GM18520 (cell line): ENCODE measurements around the gene GSTM4.

ENCODE experiments used
- ATAC-seq: cut with Tn5 transposase; IDR thresholded peaks from one replicate; pipeline ENCODE4 v1.9.1; 2021; ENCODE audit not compliant: unreplicated experiment

GSTM4 gene

DNA sequence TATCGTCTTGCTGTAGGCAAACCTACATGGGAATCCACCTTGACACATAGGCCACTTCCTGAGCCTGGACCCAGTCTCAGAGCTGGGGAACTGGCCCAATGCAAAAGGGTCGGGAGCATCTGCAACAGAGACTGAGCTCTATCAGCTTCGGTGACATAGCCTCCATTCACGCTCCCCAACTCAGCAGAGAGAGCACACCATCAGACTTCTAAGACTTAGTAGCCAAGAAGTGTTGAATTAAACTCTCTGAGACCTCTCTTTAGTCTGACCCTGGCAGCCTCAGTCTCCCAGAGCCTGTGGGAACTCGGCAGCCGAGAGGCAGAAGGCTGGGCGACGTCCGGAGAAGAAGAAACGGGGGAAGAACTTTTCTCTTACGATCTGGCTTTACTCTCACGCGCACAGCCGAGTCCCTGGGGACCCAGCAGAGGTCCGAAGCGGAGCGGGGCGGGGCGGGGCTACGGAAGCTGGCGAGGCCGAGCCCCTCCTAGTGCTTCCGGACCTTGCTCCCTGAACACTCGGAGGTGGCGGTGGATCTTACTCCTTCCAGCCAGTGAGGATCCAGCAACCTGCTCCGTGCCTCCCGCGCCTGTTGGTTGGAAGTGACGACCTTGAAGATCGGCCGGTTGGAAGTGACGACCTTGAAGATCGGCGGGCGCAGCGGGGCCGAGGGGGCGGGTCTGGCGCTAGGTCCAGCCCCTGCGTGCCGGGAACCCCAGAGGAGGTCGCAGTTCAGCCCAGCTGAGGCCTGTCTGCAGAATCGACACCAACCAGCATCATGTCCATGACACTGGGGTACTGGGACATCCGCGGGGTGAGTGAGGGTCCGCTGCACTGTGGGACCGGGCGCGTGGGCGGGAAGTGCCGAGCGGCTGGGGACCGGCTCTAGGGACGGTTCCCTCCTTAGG lies at the start of gene GSTM4:
Gene GSTM4, plus strand, starts transcription at position 485 of the 905 bp plus-strand sequence. Its CDS starts 291 bp downstream, at position 776.
- peak; percentile 50 for ATAC-seq

DNA sequence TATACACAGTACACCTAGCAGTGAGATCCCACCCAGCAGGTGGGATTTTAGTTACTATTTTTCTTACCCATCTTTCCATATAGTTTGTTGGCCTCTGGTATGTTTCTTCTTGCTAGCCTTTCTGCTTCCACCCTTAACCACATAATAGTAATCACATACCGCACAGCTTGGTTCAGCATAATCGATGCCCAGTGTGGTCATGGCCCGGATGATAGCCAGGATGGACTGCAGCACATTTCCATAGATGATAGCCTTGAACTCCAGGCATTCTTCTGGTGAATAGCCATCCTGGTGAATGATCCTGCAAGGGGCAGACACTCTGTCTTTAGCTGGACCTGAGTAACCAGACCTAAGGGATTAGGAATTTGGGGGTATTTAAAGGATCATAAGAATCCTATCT lies 46.0 kb upstream of the GSTM4 start:
- no peak for ATAC-seq

DNA sequence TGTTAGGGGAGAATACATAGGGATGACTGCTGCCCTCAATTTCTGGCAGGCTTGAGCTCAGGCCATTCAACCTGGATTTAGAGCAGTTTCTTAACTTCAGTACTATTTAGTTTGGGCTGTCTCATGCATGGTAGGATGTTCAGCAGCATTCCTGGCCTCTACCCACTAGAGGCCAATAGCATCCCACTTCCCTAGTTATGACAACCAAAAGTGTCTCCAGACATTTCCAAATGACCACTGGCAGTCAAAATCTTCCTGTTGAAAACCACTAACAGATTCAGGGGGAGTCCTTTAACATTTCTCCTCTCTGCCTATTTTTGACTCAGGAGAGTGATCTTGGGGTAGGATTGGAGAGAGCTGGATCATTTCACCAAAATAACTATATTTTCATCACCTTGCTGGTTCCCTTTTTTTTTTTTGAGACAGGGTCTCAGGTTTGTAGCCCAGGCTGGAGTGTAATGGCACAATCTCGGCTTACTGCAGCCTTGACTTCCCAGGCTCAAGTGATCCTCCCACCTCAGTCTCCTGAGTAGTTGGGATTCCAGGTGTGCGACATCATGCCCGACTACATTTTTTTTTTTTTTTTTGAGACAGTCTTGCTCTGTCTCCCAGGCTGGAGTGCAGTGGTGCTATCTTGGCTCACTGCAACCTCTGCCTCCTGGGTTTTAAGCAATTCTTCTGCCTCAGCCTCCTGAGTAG lies 45.1 kb upstream of the GSTM4 start:
- no peak for ATAC-seq

DNA sequence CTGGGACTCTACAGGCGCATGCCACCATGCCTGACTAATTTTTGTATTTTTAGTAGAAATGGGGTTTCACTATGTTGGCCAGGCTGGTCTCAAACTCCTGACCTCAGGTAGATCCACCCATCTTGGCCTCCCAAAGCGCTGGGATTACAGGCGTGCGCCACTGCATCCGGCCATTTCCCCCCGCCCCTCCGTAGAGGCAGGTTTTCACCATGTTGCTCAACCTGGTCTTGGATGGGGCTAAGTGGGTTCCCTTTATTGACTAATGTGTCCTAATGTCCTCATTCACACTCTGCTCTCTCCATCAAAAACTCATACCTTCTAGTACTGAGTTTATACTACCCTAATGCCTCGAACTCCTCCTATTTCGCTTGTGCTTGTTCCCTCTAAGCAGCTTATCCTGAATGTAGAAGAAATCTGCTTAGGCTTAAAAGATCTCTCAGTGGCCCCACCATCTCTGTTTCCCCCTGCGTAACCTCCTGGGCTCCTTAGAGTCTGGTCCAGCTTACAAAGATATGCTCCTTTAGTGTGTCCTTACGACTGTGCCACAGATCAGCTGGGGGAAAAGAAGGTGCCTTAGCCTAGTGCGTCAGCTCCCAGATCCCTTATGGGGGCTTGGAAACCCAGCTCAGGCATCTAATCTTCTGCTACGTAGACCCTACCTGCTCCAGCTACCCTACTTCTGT lies 44.5 kb upstream of the GSTM4 start:
- no peak for ATAC-seq

DNA sequence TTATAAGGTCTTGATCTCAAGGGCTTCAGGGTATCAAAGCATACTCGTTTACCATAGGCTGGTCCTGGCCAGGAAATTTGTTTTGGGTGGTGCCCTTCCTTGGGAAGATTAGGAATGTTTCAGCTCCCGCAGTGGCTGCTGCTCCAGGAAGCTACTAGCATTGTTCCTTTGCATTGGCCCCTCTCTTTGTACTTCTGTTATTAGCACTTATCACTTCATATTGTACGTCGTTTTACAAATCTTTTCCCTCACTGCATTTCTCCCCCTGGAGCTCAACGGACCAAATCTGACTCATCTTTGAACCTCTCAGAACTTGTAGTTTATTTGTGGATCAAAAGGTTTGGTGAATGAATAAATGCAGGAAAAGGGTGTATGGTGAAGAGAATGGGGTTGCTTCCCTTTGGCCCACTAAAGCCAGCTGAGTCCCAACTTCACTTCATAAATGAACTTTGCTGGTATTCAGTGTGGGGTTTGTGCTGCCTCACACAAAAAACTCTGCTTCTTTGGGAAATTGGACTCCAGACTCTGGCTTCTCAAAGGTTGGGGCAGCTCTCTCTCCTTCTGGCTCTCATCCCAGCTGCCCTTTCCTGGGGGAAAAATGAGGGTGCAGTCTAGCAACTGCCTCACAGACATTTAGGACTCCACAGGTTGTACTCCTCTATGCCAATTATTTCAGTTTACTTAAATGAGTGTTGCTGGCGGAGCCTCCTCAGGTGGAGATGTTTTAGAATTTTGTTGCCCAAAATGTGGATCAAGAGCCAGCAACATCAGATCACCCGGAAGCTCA lies 42.3 kb upstream of the GSTM4 start:
- no peak for ATAC-seq

DNA sequence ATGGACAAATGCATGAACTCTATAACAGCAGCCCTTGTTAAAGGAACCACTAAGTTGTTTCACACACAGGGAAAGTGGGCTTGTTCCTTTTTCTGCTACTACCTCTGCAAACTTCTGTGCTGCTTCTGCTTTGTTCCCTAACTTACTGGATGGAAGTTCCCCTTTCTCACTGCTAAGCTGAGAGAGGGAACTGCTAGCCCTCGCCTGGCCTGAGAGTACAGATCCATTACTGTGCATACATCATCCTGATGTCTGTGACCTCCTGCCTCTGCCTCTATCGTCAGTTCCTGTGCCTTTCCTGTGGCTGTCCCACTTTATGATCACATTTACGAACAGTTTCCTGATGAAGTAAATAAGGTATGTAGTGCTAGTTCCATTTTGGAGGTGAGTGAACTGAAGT lies 40.0 kb upstream of the GSTM4 start:
- ATAC-seq = no peak

DNA sequence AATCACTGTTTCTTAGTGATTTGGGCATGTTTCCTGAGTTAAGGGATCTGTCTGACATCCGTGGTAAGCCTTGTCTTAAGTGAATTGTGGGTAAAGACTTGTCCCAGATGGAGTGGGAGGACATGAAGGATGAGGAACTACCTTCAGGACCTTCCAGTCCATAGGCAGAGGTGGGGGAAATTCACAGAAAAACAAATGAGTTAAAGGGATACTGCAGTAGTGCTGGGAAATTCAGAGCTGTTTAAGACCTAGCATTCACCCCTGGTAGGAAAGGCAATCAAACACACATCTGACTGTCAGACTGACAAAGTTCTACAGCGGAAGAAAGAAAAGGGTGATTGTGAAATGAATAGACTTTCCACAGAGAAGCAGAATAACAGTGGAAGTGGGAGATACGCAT lies 39.5 kb upstream of the GSTM4 start:
- ATAC-seq = no peak

DNA sequence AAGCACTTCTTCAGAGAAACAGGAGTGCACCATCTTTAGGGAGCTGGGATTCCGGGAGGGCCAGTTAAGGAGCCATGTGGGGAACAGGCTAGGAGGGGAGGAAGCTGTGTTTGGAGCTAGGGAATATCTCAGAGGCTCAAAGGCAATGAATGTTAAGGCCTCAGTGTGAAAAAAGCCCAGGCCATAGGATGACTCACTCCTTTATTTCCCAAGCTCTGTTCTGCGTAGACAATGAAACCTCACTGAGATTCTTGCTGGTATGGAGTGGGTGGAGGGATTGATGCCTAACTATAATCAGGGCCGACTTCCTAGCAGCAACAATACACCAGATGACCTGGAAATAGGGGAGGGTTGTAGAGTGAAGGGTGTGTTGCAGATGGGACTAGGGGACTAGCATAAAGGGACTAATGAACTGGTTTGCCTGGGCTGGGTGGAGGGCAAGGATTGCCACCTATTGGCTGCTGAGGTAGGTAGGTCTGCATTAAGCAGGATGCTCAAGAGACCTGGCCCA lies 38.6 kb upstream of the GSTM4 start:
- ATAC-seq = no peak

DNA sequence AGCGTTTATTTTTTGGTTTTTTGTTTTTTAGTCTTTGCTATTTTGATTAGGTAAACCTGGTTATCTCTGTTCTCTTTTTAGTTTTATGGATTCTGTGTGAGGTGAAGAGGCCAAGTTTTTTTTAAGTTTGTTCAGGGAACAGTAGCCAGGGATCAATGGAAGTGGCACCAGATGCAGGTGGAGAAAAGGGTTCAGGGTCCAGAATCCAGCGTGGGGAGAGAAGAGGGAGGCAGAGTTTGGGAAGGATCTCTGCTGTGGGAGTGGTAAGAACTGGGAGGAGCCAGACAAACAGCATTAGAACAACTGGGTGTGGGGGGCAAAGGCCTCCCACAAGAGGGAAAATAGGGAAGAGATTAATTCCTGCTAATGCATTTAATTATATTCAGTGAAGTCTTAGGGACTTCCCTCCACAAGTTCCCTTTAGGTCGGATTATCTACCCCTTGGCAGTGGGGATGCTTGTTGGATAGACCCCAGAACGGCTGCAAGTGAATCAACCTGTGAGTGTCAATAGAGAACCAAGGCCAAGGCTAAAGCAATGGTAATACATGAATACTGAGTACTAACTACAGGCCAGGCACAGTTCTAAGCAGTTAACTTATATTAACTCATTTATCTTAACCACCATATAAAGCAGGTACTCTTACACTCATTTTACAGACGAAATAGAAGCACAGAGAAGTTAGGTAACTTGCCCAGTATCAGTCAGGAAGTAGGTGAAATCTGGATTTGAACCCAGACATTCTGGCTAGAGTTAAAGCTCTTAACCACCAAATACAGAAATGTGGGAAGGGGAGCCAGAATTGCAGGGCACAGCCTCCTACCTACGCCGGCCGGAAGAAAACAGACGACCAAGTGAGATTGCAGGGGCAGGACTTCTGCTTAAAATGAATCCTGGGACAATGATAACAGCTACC lies 37.0 kb upstream of the GSTM4 start:
- no peak for ATAC-seq

DNA sequence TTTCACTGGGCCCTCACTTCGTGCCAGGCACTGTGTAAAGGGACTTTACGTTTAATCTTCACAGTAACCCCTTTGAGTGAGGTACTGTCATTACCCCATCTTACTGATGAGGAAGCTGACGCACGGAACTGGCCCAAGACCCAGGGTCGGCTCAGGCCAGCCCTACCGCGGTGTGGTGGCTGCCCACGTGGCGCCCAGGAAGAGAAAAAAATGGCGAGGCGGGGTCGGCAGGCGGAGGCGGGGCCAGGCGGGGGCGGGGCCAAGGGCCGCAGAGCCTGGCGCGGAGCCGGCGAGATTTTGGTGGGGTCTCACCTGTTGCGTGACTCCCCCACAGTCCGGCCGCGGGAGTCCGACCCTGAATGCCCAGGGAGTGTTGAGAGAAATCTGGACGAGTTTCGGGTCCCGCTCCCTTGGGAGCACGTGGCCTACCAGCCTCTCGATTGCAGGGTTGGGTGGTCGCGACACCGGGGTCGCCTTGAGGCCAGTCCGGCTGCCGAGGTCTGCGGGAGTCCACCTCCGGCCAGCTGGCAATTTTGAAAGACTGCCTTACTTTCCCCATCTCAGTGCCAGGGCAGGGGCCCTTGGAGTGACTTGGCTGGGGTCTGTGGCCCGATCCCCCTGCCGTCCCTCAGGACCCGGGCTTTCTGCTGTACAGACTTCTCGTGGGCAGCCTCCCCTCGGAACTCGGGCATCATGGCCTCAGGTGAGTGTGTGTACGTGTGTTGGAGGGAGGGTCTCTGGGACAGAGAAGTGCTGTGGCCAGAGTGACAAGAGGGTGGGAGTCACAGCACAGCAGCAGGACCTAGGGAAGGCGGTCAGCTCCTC lies 36.1 kb upstream of the GSTM4 start, which contains the start of the genes AMPD2 and GNAT2:
Gene AMPD2, plus strand, starts transcription at position 262 of the 825 bp plus-strand sequence. CDS start 1,339 bp downstream, outside the sequence.
Gene GNAT2, minus strand, starts transcription at position 41 of the 825 bp plus-strand sequence. CDS start 6,746 bp downstream, outside the sequence.
- no peak for ATAC-seq

DNA sequence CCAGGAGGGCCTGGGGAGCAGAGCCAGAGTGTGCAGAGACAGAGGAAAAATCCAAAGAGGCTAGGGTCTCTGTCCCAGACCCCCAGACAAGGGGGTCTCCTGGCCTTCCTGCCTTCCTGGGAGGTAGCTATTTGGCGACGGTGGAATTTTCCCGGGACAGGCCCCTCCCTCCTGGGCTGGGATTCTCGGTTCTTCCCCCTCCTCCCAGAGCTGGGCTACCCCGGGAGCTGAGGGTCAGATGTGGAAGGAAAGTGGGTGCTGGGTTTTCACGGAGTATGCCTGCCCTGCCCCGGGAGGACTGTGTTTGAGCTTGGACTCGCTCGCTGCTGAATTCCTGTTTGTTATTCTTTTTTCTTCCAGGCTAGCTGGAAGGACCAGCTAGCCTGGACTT lies 35.5 kb upstream of the GSTM4 start:
- no peak for ATAC-seq

DNA sequence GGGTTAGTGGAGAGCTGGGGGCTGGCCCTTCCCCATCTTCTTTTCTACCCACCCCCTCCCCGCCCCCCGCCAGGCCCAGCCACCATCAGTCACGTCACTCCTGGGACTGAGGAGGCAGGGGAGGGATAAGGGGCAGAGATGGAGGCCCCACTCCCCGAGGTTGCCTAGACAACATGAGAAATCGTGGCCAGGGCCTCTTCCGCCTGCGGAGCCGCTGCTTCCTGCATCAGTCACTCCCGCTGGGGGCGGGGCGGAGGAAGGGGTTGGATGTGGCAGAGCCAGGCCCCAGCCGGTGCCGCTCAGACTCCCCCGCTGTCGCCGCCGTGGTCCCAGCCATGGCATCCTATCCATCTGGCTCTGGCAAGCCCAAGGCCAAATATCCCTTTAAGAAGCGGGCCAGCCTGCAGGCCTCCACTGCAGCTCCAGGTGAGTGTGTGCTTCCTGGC lies 35.0 kb upstream of the GSTM4 start:
- ATAC-seq = peak; percentile 68

DNA sequence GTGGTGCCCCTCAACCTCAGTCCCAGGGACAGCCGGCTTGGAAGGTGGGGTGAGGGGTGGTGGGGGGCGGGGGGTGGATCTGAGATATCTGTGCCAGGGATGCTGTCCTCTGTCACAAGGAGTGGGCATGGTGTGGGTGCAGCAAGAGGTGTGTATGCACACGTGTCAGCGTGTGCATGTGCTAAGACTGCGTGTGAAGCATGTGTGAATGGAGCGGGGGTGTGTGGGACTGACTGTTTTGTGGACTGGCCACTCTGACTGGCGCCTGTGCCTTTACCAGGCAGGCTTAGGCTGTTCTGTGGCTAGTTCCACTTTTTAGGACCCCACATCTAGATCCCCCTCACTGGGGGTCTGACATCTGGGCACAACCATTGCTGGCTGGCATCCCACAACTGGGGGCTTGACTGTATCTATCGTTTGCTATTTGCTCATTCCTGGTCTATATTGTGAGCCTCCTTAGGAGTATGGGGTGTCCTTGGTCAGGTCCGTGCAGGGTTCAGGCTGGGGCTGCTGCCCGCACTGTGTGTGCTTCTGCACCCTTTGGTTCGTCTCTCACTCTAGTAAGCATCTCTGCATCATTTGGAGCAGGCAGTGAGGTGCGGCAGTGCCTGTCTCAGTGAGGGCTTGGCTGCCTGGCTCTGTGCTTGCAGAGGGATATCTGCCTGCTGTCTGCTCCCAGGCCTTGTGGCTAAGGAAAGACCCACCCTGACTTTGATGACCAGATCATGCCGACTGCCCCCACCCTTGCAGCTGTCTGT lies 34.3 kb upstream of the GSTM4 start:
- ATAC-seq = no peak

DNA sequence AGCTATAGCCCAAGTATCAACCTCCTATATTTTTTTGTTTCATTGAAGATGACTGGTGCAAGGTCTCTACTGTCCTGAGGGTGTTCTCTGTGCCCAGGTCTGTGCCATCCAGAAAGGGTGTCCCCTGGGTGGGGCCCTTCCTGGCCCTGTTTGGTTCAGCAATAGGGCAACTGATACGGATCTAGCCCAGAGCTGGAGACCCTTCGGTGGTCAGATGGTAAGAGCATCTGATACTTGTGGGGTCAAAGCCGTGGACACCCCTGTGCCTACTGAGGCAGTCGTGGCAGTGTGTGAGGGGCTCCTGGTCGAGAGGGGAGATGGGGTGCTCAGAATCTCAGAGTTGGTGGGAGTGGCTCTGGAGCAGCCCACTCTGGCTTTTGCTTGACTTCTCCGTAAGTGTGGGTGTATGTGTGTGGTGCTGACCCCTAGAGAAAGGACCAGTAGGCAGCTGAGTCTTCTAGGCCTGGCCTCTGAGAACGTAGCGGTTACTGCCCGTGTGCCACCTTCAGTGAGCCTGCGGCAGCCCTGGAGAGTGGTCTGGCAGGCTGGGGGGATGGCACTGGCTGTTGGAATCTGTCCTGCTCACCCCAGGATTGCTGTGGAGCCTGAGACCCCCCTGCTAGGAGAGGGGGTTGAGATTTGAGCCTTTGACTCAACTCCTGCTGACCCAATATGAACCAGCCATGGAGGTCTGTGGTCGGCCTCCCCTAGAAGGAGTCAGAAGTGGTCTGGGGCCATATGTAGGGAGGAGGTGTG lies 33.6 kb upstream of the GSTM4 start:
- ATAC-seq = no peak

DNA sequence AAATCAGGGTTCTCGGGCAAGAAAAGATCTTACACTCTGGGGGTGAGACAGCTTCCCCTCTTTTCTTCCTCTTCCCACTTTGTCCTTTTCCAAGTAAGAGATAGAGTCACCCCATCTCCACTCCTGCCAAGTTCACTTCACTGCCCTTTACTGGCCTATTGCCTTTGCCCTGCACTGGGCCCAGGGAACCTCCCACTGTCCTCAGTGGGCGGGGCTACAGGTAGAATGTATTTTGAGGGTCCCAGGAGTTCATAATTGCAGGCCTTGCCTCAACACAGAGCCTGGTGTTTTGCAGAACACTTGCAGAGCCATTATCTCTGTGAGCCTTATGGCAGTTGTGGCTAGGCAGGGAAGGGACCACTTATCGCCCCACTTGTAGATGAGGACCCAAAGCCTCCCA lies 33.0 kb upstream of the GSTM4 start:
- ATAC-seq = no peak

DNA sequence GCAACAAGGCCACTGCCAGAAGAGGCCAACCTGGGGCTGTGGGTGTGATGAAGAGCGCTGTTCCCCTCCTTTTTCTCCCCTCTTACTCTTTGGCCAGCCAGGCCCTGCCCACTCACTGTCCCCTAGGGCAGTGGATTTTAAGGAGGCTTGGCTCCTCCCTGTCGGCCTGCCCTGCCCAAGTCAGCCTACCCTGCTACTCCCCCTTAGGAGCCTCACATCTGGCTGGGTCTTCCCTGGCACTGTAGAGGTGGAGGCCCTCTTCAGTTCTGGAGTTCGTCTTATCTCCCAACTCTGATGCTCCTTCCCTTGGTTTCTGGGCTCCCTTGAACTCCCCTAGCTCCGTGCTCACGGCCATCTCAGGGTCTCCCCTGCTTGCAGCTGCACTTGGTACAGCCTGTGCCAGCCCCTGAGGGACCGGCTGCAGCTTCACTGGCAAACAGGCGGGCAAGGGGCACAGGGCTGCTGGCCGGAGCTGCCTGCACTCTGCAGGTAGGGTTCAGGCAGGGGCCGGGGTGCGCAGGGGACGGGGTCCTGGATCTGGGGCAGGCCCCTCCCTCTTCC lies 32.2 kb upstream of the GSTM4 start:
- no peak for ATAC-seq
